ENCODE data around the gene DGKE.
A peak's percentile ranks its signal among the peaks of the same experiment; 100 is the strongest.

Gene DGKE

DNA sequence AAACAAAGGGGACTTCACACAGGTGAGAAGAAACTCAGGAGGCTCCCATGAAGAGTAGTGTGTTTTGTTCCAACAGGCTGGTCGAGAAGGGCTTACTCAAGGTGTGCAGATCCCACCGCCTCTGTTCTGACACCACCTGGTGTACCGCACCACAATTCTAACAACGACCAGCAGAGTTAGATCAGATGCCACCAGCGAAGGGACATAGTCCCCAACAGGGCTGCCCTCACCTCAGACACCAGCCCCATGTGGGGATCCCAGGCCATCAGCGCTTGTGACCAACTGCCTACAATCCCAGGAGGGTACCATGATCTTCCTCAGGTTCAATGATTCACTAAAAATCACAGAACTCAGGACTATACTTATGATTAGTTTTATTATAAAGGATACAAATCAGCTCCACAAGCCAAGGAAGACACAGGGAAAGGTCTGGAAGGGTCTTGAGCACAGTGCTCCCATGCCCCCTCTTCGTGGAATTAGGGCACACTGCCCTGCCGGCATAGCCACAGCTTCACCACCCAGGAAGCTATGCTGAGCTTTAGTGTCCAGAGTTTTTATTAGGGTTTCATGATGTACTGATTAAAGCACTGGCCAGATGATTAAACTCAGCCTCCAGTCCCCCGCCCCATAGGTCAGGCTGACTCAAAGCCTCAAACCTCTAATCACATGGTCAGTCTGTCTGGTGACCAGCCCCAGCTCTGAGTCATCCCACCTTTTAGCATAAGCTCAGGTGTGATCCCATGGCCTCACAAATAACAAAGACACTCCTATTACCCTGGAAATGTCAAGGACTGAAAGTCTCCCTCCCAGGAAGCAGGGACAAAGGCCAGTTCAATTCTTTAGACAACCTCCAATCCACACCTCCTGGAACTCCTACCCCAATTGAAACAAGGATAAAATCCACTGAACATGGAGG is 53.9 kb downstream of the DGKE start:
- DNase-seq (ENCODE audit: extremely low read depth in 1 of 2, low read depth in 1 of 2) = no peak

GRCh38 chr17:56890390-56890789 is 56.4 kb downstream of the DGKE start:
- DNase-seq (ENCODE audit: extremely low read depth in 1 of 2, low read depth in 1 of 2) = no peak

- DNase-seq (ENCODE audit: extremely low read depth in 1 of 2, low read depth in 1 of 2) = no peak
Observed at GRCh38 chr17:56890906-56891674, 57.1 kb downstream of the DGKE start.

DNA sequence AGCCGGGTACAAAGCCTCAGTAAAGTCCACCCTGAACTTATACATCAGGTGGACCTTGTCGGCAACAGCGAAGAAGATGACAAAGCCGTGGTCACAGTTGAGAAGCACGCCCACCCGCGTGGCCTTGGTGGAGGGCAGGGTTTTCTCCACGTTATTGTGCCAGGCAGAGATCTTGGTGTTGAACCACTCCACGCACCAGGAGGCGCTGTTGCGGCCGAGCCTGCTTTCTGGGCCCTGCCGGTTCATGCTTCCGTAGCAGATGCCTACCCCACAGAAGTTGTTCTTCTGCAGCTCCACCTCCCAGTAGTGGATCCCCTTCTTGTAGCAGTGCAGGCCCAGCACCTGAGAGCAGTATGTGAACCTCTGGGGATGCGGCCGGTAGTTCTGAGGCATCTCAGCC is 57.8 kb downstream of the DGKE start:
- DNase-seq (ENCODE audit: extremely low read depth in 1 of 2, low read depth in 1 of 2) = peak in 1 of 2 donors; percentile 33

DNA sequence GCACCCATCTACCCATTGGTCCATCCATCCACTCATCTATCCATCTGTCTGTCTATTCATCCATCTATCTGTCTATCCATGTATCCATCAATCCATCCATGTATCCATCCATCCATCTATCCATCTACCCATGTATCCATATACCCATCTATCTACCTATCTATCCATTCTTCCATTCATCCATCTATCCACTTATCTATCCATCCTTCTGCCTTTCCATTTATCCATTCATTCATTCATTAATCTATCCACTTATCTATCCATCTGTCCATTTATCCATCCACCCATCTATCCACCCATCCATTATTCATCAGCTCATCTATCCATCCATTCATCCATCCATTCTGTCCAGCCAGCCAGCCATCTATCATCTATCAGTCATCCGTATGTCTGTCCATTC is 58.4 kb downstream of the DGKE start:
- DNase-seq (ENCODE audit: extremely low read depth in 1 of 2, low read depth in 1 of 2) = no peak

DNA sequence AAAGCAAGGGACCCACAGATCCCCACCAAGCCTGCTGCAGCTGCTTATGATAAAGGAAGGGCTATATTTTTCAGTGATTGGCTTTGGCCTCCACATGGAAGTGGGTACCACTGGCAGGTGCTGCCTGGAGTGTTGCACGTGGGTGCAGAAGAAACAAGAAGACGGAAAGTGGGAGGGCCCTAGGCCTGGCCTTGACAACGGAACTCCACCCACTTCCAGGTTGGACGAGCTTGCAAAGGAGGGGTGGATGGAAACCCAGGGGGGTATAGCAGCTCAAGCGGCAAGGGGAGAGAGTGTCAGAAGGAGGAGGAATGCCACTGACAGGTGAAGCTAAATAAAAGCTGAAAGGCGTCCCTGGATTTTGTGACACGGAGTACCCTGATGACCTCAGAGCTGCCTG is 59.6 kb downstream of the DGKE start:
- no peak for DNase-seq (ENCODE audit: extremely low read depth in 1 of 2, low read depth in 1 of 2)

- DNase-seq (ENCODE audit: extremely low read depth in 1 of 2, low read depth in 1 of 2) = no peak
Observed at GRCh38 chr17:56894859-56895455, 61.0 kb downstream of the DGKE start.

GRCh38 chr17:56896217-56896967 is 62.4 kb downstream of the DGKE start:
- DNase-seq (ENCODE audit: extremely low read depth in 1 of 2, low read depth in 1 of 2) = no peak

- DNase-seq (ENCODE audit: extremely low read depth in 1 of 2, low read depth in 1 of 2) = no peak
Observed at GRCh38 chr17:56896968-56897359, 63.0 kb downstream of the DGKE start.

DNA sequence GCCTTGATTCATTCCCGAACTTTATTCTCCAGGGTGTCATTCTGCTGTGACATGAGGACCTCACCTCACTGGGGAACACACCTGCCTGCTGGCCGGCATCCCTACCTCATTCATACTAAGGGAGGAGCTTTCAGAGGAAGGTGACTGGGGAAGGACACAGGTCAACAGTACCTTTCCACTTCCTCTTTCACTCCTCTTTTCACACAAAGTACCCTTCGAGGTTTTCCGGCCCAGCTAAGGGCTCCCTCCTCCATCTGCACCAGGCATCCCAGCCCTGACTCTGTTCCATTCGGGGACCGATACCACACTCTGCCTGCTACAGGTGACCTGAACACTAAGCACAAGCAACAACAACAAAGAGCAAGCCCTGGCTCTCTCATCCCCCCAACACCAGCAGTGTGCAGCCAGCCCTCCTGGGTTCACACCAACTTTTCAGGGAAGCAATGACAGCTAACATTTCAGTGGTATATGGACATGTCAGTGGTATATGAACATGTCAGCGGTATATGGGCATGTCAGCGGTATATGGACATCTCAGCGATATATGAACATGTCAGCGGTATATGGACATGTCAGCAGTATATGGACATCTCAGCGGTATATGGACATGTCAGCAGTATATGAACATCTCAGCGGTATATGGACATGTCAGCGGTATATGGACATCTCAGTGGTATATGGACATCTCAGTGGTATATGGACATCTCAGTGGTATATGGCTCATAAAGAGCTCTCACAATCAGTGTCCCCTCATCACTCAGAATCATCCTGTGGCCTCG is 63.9 kb downstream of the DGKE start:
- DNase-seq (ENCODE audit: extremely low read depth in 1 of 2, low read depth in 1 of 2) = no peak

DNA sequence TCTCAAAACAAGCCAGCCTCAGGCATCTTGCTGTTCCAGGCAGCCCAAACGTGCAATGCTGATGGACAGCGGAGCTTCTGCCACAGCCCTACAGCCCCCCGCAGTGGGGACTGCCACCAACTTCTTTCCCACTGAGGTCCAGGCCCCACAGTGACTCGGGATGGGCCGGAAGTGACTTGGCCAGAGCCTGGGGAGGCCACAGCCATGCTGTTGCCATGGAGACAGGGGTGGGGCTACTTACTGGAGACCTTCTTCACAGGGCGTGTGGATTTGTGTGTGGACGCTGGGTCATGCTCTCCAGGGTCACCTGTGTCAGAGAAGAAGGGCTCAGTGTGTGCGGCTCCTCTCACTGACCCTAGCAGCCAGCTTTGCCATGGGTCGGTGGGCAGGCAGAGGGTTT is 64.9 kb downstream of the DGKE start:
- no peak for DNase-seq (ENCODE audit: extremely low read depth in 1 of 2, low read depth in 1 of 2)

DNA sequence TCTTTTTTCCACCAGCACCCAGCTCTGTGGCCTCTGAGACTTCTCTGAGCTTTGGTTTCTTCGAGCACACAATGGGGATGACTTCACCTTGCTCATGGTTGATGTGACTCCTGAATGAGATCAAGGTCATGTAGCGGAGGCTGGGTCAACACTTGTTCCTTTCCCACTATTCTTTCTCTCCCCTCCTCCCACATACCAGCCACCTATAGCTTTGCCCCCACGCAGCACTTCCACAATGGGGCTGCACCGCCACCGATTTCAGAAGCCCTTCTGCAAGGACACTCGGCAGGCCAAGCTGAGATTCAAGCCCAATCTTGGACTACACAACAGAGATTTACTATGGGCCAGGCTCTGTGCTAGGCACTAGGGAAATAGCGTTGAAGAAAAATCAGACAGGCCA is 65.5 kb downstream of the DGKE start:
- no peak for DNase-seq (ENCODE audit: extremely low read depth in 1 of 2, low read depth in 1 of 2)

DNA sequence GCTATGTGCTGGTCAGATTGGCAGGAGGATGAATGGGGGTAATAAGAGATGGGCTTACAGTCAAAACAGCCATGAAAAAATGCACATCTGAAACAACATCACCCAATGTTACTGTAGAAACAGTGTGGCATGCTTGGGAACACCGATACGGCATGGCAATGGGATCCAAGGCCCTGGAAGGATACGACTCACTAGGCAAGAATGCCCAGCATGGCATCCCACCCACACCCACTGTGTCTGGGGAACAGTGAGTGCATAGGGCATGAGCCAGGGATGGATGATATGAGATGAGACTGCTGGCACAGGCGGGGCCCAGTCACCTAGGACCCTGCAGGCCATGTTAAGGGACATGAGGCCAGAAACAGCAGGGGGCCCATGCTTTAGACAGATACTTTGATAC is 68.4 kb downstream of the DGKE start:
- DNase-seq (ENCODE audit: extremely low read depth in 1 of 2, low read depth in 1 of 2) = no peak

DNA sequence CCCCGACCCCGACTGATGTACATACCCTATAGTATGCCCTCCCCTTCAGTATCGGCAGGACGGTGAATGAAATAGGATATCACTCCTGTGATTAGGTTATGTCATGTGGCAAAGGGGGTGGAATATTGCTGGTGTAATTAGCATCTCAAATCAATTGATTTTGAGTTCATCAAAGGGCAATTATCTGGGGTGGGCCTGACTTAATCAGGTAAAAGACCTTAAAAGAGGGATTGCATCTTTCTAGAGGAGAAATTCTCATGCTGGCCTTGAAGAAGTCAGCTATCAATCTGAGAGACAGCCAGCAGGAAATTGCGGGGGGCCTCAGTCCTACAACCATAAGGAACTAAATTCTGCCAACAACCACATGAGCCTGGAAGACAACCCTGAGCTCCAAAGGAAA is 69.6 kb downstream of the DGKE start:
- no peak for DNase-seq (ENCODE audit: extremely low read depth in 1 of 2, low read depth in 1 of 2)

GRCh38 chr17:56908001-56908542 is 74.1 kb downstream of the DGKE start:
- no peak for DNase-seq (ENCODE audit: extremely low read depth in 1 of 2, low read depth in 1 of 2)

DNA sequence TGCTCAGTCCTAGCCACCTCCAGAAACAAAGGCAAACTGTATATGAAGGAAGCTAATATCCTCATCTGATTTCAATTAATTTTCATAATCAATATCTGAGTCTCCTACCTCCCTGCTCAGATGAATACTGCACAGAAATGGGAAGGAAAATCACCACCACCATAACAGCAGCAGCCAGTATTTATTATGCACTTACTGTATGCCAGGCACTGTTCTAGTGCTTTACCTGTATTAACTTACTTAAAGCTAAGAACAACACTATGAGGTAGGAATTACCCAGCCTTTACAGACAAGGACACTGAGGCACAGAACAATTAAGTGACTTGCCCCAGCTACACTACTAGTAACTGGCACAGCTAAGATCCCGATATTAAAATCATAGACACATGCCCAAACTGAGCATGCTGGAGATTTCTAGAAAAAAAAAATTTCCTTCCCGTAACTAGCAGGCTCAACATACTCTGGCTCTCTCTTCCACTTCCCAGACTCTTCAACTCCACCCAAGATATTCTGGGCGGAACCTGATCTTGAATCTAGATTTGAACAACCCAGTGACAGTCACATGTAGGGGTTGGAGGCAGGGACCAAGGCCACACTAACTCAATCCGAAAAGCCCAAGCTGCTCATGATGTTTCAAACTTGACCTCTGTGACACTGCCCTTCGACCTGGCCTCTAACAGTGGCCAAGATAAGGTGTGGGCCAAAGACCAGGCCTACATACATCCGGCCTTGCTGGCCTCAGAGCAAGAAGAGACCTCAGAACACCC is 76.0 kb downstream of the DGKE start:
- no peak for DNase-seq (ENCODE audit: extremely low read depth in 1 of 2, low read depth in 1 of 2)

GRCh38 chr17:56910509-56911235 is 76.7 kb downstream of the DGKE start:
- no peak for DNase-seq (ENCODE audit: extremely low read depth in 1 of 2, low read depth in 1 of 2)

All from activated CD8-positive, alpha-beta memory T cell treated with anti-CD3 and anti-CD28 coated beads for 1 hour (primary cell).